Upper lobe of left lung (tissue), 4 donors: ENCODE measurements around the gene GALNT10.

Experiments
- POLR2A ChIP-seq, 4 donors: fragments of 450-650 bp; IDR thresholded peaks; one replicate each; pipeline ENCODE4 v1.5.1; 2016 to 2017; ENCODE audit warnings: antibody characterized with exemption in 4 of 4, mild to moderate bottlenecking in 2 of 4
- POLR2AphosphoS5 ChIP-seq, 2 donors: sonication (generic); formaldehyde crosslinking; IDR thresholded peaks; one replicate each; pipeline ENCODE4 v1.5.1; 2017; ENCODE audit warnings: antibody characterized with exemption in 2 of 2

DNA sequence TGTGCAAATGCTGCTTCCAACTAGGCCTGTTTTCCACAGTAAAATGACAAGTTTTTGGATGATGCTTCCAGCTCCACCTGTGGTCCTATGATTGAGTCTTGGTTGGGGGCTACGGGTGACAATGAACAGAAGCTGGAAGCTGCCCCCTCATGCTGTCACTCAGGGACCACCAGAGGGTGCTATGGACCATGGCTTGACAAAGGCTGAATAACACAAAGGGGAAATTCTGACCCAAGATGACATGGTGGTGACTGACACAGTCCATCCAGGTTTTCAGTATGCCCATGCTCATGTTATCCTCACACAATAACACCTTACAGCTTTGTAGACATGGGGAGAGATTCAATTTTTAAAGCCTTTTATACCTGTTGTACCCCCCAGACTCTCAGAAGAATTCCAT, 231.3 kb downstream of the GALNT10 start:
- TF ChIP-seq POLR2AphosphoS5 (IDR thresholded peaks at IDR 0.05) = no peak
- TF ChIP-seq POLR2A (IDR thresholded peaks at IDR 0.05) = no peak
